ENCODE measurements around the gene S100G.

DNA sequence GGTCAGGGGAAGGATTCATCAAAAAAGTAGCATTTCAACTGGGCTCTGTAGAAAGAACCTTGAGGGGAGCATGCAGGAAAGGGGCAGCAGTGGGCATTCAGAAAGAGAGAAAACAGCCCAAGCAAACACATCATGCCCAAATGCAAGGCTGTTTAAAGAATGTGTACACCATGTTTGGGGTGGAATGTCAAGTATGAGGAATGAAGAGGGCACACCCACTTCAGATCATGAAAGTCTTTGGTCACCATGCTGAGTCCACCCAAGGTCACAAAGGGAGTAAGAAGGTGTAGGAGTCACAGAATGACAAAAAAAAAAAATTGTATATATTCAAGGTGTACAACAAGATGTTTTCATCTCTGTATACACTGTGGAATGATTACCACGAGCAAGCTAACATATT is 9.4 kb downstream of the S100G start:
- TF ChIP-seq, protein P1, sequence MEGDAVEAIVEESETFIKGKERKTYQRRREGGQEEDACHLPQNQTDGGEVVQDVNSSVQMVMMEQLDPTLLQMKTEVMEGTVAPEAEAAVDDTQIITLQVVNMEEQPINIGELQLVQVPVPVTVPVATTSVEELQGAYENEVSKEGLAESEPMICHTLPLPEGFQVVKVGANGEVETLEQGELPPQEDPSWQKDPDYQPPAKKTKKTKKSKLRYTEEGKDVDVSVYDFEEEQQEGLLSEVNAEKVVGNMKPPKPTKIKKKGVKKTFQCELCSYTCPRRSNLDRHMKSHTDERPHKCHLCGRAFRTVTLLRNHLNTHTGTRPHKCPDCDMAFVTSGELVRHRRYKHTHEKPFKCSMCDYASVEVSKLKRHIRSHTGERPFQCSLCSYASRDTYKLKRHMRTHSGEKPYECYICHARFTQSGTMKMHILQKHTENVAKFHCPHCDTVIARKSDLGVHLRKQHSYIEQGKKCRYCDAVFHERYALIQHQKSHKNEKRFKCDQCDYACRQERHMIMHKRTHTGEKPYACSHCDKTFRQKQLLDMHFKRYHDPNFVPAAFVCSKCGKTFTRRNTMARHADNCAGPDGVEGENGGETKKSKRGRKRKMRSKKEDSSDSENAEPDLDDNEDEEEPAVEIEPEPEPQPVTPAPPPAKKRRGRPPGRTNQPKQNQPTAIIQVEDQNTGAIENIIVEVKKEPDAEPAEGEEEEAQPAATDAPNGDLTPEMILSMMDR (conservative IDR thresholded peaks at IDR 0.05): no peak
- TF ChIP-seq EZH2 (IDR thresholded peaks at IDR 0.05; ENCODE audit: low read depth): no peak

Measured in PC-9 (cell line).